K562 (cell line): ENCODE results near the gene LRMDA. TPM values are rescaled to one million over a fixed set of nuclear protein-coding genes. Genes with fewer than 3 reads are reported as not detected.

Source experiments
- ATAC-seq: fragments of 200-7000 bp; cut with Tn5 transposase; 3 replicates; pipeline ENCODE4 v1.9.1; 2020; ENCODE audit warnings: moderate library complexity
- BruUV-seq: library from RNA; stranded (reverse); fragments of 400-500 nt; replicated peaks from 2 replicates; lab custom pipeline; 2021; lab: Mats Ljungman, UMichigan
- CTCF ChIA-PET: fragments of 300-600 bp; formaldehyde crosslinking; extraction: SDS; loops from one replicate; lab custom pipeline; 2021; ENCODE audit warnings: low intra/inter-chr PET ratio; lab: Yijun Ruan, JAX
- POLR2A ChIA-PET: fragments of 300-600, 350-650 bp; sonication (Branson Sonifier 250); formaldehyde crosslinking; extraction: SDS; loops from one replicate; lab custom pipeline; 2021; ENCODE audit warnings: antibody characterized with exemption, inconsistent platforms; lab: Yijun Ruan, JAX
- DNase-seq, 4 experiments: peaks; one replicate each; pipeline versions ENCODE4 v3.0.0 to v3.0.0-alpha.2; 2011 to 2018; ENCODE audit warnings: low spot score in 3 of 4, mixed read lengths in 3 of 4; ENCODE audit errors: extremely low read depth in 1 of 4
- FAIRE-seq: peaks from 2 replicates; lab custom pipeline; 2011; peaks lifted over from hg19 to GRCh38; lab: Jason Lieb, UNC
- H2AFZ ChIP-seq: 2 replicates; pipeline ENCODE4 v1.6.0; 2011; ENCODE audit warnings: low read depth, low read length, control low read depth, inconsistent platforms
- H3K27ac ChIP-seq: fragments of 200-600 bp; 3 replicates; pipeline ENCODE4 v1.8.0; 2011; ENCODE audit warnings: low read depth, mild to moderate bottlenecking, control low read depth, inconsistent platforms, low read length, moderate library complexity, mixed read lengths; ENCODE audit errors: extremely low read depth
- H3K27me3 ChIP-seq, 2 experiments: fragments of 300-600 bp in 1 of 2; 2 replicates in 1 of 2; 3 replicates in 1 of 2; pipeline versions ENCODE4 v1.6.0 to v1.8.0; 2011; ENCODE audit warnings: inconsistent platforms in 2 of 2, low read length in 2 of 2, mild to moderate bottlenecking in 1 of 2, mixed read lengths in 1 of 2, moderate library complexity in 1 of 2; ENCODE audit not compliant: control insufficient read depth in 2 of 2, insufficient read depth in 2 of 2
- H3K36me3 ChIP-seq: fragments of 300-600 bp; 3 replicates; pipeline ENCODE4 v1.8.0; 2011; ENCODE audit warnings: mild to moderate bottlenecking, low read length, inconsistent platforms; ENCODE audit not compliant: control insufficient read depth, insufficient read depth
- H3K4me1 ChIP-seq, 2 experiments: fragments of 200-600 bp in 1 of 2; replicated peaks in 1 of 2; 2 replicates in 1 of 2; 3 replicates in 1 of 2; pipeline versions ENCODE4 v1.5.1 to v1.8.0; 2011; ENCODE audit warnings: inconsistent platforms in 2 of 2, low read length in 2 of 2, mild to moderate bottlenecking in 1 of 2, mixed read lengths in 1 of 2, moderate library complexity in 1 of 2; ENCODE audit not compliant: control insufficient read depth in 2 of 2, insufficient read depth in 2 of 2
- H3K4me2 ChIP-seq: 2 replicates; pipeline ENCODE4 v1.6.1; 2011; ENCODE audit warnings: low read length, control low read depth, inconsistent platforms, mixed read lengths; ENCODE audit not compliant: insufficient read depth
- H3K4me3 ChIP-seq: fragments of 200-600 bp; sonication (generic), shearing (Covaris generic); 2 replicates; pipeline ENCODE4 v1.5.1; 2016; ENCODE audit warnings: control low read depth, inconsistent platforms
- H3K79me2 ChIP-seq: fragments of 200-600 bp; 3 replicates; pipeline ENCODE4 v1.8.0; 2011; ENCODE audit warnings: low read length, inconsistent platforms; ENCODE audit not compliant: control insufficient read depth, insufficient read depth
- H3K9ac ChIP-seq, 2 experiments: 2 replicates each; pipeline versions ENCODE4 v1.6.0 to v1.6.1; 2011; ENCODE audit warnings: low read depth in 2 of 2, low read length in 2 of 2, control low read depth in 1 of 2, inconsistent platforms in 1 of 2, mild to moderate bottlenecking in 1 of 2, mixed read lengths in 1 of 2; ENCODE audit not compliant: insufficient read depth in 1 of 2
- H3K9me1 ChIP-seq: one replicate; pipeline ENCODE4 v1.6.0; 2011; ENCODE audit warnings: inconsistent platforms, mild to moderate bottlenecking, low read length, moderate library complexity; ENCODE audit not compliant: control insufficient read depth, insufficient read depth
- H3K9me3 ChIP-seq: replicated peaks from 2 replicates; pipeline ENCODE4 v1.5.1; 2011; ENCODE audit warnings: low read depth, low read length, inconsistent platforms; ENCODE audit not compliant: control insufficient read depth, insufficient read depth
- H4K20me1 ChIP-seq: replicated peaks from 2 replicates; pipeline ENCODE4 v1.6.1; 2011; ENCODE audit warnings: low read length, inconsistent platforms, mixed read lengths; ENCODE audit not compliant: control insufficient read depth, insufficient read depth
- CBFA2T2 ChIP-seq: fragments of 450-650 bp; conservative IDR thresholded peaks from 2 replicates; pipeline ENCODE4 v1.6.1; 2017; ENCODE audit warnings: mild to moderate bottlenecking
- E2F1 ChIP-seq: sonication (generic); formaldehyde crosslinking; IDR thresholded peaks from 2 replicates; pipeline ENCODE4 v1.8.1; 2023; ENCODE audit warnings: mild to moderate bottlenecking, missing genetic modification reagents, moderate library complexity
- ELF1 ChIP-seq: fragments of 200-800 bp; sonication (Bioruptor generic); IDR thresholded peaks from 2 replicates; pipeline ENCODE4 v1.6.1; 2016; ENCODE audit warnings: missing genetic modification characterization, missing compliant biosample characterization
- GABPB2 ChIP-seq: fragments of 250-450 bp; sonication (Bioruptor Pico); conservative IDR thresholded peaks from 2 replicates; pipeline ENCODE4 v1.5.1; 2021; ENCODE audit warnings: mild to moderate bottlenecking
- HSF4 ChIP-seq: fragments of 250-450 bp; sonication (Bioruptor Pico); IDR thresholded peaks from 2 replicates; pipeline ENCODE4 v2.1.2; 2022; ENCODE audit warnings: mild to moderate bottlenecking, moderate library complexity, borderline replicate concordance
- L3MBTL2 ChIP-seq: fragments of 450-650 bp; IDR thresholded peaks from 2 replicates; pipeline ENCODE4 v1.6.1; 2016; ENCODE audit warnings: mild to moderate bottlenecking, moderate library complexity
- MED1 ChIP-seq: sonication (generic); formaldehyde crosslinking; IDR thresholded peaks from 2 replicates; pipeline ENCODE4 v1.8.1; 2023; ENCODE audit warnings: missing genetic modification reagents, borderline replicate concordance
- NKRF ChIP-seq: fragments of 450-650 bp; IDR thresholded peaks from 2 replicates; pipeline ENCODE4 v1.6.1; 2016; ENCODE audit warnings: borderline replicate concordance
- PHB ChIP-seq: fragments of 250-450 bp; sonication (Bioruptor Pico); IDR thresholded peaks from 2 replicates; pipeline ENCODE4 v1.5.0; 2021
- RBBP5 ChIP-seq: fragments of 200-600 bp; sonication (generic); IDR thresholded peaks from 2 replicates; pipeline ENCODE4 v1.6.1; 2012; ENCODE audit warnings: borderline replicate concordance, mild to moderate bottlenecking, low read length, control low read depth, inconsistent platforms; ENCODE audit not compliant: insufficient read depth, poor library complexity, severe bottlenecking
- RBM14 ChIP-seq: fragments of 200-400 bp; formaldehyde crosslinking; IDR thresholded peaks from 2 replicates; pipeline ENCODE4 v1.6.1; 2018; ENCODE audit warnings: low read depth, mild to moderate bottlenecking, low read length, moderate library complexity, borderline replicate concordance; ENCODE audit not compliant: insufficient read depth
- RBM39 ChIP-seq: fragments of 200-400 bp; formaldehyde crosslinking; optimal IDR thresholded peaks from 2 replicates; pipeline ENCODE3; 2018; ENCODE audit warnings: low read depth, low read length
- ZFP30 ChIP-seq: fragments of 250-450 bp; sonication (Bioruptor Pico); IDR thresholded peaks from 2 replicates; pipeline ENCODE4 v1.8.0; 2022; ENCODE audit warnings: moderate library complexity, mild to moderate bottlenecking, inconsistent platforms, borderline replicate concordance
- ZNF507 ChIP-seq: conservative IDR thresholded peaks from 2 replicates; pipeline ENCODE4 v1.6.1; 2017; ENCODE audit warnings: missing genetic modification characterization, missing compliant biosample characterization
- WGBS: fragments of 100-300 bp; shearing (Covaris generic); methylation state at CpG from one replicate; pipeline ENCODE4 v1.1.6; 2016; ENCODE audit warnings: low coverage, mixed read lengths; ENCODE audit not compliant: insufficient coverage; ENCODE audit errors: missing lambda C conversion rate; 5-methylcytosine and 5-hydroxymethylcytosine counted together
- in situ Hi-C: fragments of 300-500 bp; cut with MboI; formaldehyde crosslinking; loops from 4 replicates; pipeline ENCODE4 v1.15.0; 2018; ENCODE audit warnings: inconsistent platforms, mixed read lengths
- intact Hi-C: fragments of 100-400 bp; cut with micrococcal nuclease; formaldehyde crosslinking; loops from 2 replicates; pipeline ENCODE4 v1.14.2; 2022
- polyA plus RNA-seq, 8 experiments: library from polyadenylated mRNA; depleted of rRNA in 4 of 8; stranded (reverse) in 5 of 8; unstranded in 3 of 8; fragments of >200 nt; fragmentation: Nextera tagmentation in 2 of 8; fragmentation: Illumina TruSeq in 1 of 8; extraction: Ambion mirVana in 2 of 8; extraction: Trizol in 1 of 8; gene quantifications; 2 replicates each; pipeline versions ENCODE4 v1.2.1 to v1.2.3, GENCODE V29; 2011 to 2014; ENCODE audit warnings: inconsistent platforms in 1 of 8, missing spikeins in 1 of 8
- total RNA-seq, 7 experiments: library from RNA; depleted of rRNA in 6 of 7; stranded (reverse); fragments of >200 nt in 6 of 7; fragmentation: Illumina TruSeq in 2 of 7; extraction: Trizol in 2 of 7; gene quantifications; 2 replicates each; pipeline versions ENCODE4 v1.2.1 to v1.2.3, GENCODE V29; 2011 to 2021; ENCODE audit warnings: low replicate concordance in 1 of 7
- TF ChIP-seq, protein P1 (sequence below): fragments of 450-650 bp; IDR thresholded peaks from 2 replicates; pipeline ENCODE4 v1.6.1; 2014; ENCODE audit warnings: low read depth, mild to moderate bottlenecking, moderate library complexity, borderline replicate concordance
- TF ChIP-seq, protein P2 (sequence below): fragments of 250-450 bp; sonication (Bioruptor Pico); IDR thresholded peaks from 2 replicates; pipeline ENCODE4 v1.8.0; 2021; ENCODE audit warnings: borderline replicate concordance, mild to moderate bottlenecking, moderate library complexity; ENCODE audit not compliant: poor library complexity, severe bottlenecking

LRMDA gene
- total and polyA plus RNA-seq, 9 of the 15 experiments (the other 6 are each of a cell fraction or from before 2014, with no cell fraction given) = 0.25 TPM; not detected in 8

- TF ChIP-seq L3MBTL2 (0 out of 2 replicates have a peak, but pooled peaks have one; percentile 29), NKRF (no peak)
Measured at GRCh38 chr10:75755528-75755927, 324.1 kb downstream of the LRMDA start (continued).

- FAIRE-seq = no peak
- peaks cover 0 to 11% of the 10 kb centered on the region in 2 experiments; a peak in 2 of 5 replicates for H3K27me3 ChIP-seq
- in situ Hi-C loops = no loop called here
- TF ChIP-seq GABPB2 (CRISPR knock-in tag) (no peak), MED1 (CRISPR knock-in tag) (no peak), RBM14 (no peak), CBFA2T2 (no peak), ELF1 (tag) (no peak), HSF4 (CRISPR knock-in tag) (no peak), E2F1 (CRISPR knock-in tag) (no peak), ZFP30 (CRISPR knock-in tag) (no peak), RBM39 (no peak), PHB (CRISPR knock-in tag) (no peak), RBBP5 (no peak), ZNF507 (tag) (no peak)
- TF ChIP-seq, protein P1, sequence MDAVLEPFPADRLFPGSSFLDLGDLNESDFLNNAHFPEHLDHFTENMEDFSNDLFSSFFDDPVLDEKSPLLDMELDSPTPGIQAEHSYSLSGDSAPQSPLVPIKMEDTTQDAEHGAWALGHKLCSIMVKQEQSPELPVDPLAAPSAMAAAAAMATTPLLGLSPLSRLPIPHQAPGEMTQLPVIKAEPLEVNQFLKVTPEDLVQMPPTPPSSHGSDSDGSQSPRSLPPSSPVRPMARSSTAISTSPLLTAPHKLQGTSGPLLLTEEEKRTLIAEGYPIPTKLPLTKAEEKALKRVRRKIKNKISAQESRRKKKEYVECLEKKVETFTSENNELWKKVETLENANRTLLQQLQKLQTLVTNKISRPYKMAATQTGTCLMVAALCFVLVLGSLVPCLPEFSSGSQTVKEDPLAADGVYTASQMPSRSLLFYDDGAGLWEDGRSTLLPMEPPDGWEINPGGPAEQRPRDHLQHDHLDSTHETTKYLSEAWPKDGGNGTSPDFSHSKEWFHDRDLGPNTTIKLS = no peak
- TF ChIP-seq, protein P2, sequence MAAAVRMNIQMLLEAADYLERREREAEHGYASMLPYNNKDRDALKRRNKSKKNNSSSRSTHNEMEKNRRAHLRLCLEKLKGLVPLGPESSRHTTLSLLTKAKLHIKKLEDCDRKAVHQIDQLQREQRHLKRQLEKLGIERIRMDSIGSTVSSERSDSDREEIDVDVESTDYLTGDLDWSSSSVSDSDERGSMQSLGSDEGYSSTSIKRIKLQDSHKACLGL (CRISPR knock-in tag) = no peak
Measured at GRCh38 chr10:75761289-75761688, 329.9 kb downstream of the LRMDA start.

More at GRCh38 chr10:75761289-75761688, 329.9 kb downstream of the LRMDA start:
- ChIA-PET POLR2A (no interaction called here), CTCF (interaction anchor here (0.6 kb wide), 1 partner anchor 18 kb away, joined by 3 read pairs; no protein-coding TSS in a partner anchor)
- DNase-seq (no peak), ATAC-seq (no peak)
- no peaks in the 10 kb centered on the region for H3K9me3 ChIP-seq
- H3K36me3 ChIP-seq = no peaks in the 10 kb centered on the region
- no peak overlapping the region for H3K4me2 ChIP-seq
- no peaks in the 10 kb centered on the region for H3K79me2 ChIP-seq
- intact Hi-C loops = no loop called here
- no peaks in the 10 kb centered on the region for H3K4me1 ChIP-seq
- 0% methylated on average over 2 of the region's 2 CpGs for WGBS
- BruUV-seq = no TSS peak
- no peak overlapping the region for H3K4me3 ChIP-seq
- no peak overlapping the region for H3K27ac ChIP-seq
- no peak overlapping the region for H3K9ac ChIP-seq
- no peaks in the 10 kb centered on the region for H3K9me1 ChIP-seq
- no peak overlapping the region for H2AFZ ChIP-seq
- H4K20me1 ChIP-seq = no peaks in the 10 kb centered on the region
